Caco-2 (cell line): ENCODE data around the gene EFCAB12. TPM values are rescaled to one million over a fixed set of nuclear protein-coding genes. Genes with fewer than 3 reads are reported as not detected.

Source experiments
- BruUV-seq: library from RNA; stranded (reverse); fragments of 400-500 nt; replicated peaks from 2 replicates; lab custom pipeline; 2021; lab: Mats Ljungman, UMichigan
- CTCF ChIA-PET: fragments of 300-600 bp; sonication (Branson Sonifier 250); formaldehyde crosslinking; loops from one replicate; lab custom pipeline; 2022; ENCODE audit warnings: antibody characterized with exemption; lab: Charles Lee
- POLR2A ChIA-PET: fragments of 300-600 bp; sonication (Branson Sonifier 250); formaldehyde crosslinking; loops from one replicate; lab custom pipeline; 2022; ENCODE audit warnings: antibody characterized with exemption; lab: Charles Lee
- DNase-seq, 2 experiments: peaks; one replicate each; pipeline versions ENCODE4 v3.0.0 to v3.0.0-alpha.2; 2020 to 2022
- H3K27me3 ChIP-seq: replicated peaks from 2 replicates; pipeline ENCODE4 v1.6.0; 2011; ENCODE audit warnings: low read length; ENCODE audit not compliant: control insufficient read depth, insufficient read depth
- H3K36me3 ChIP-seq: 2 replicates; pipeline ENCODE4 v1.5.1; 2011; ENCODE audit warnings: low read length; ENCODE audit not compliant: control insufficient read depth, insufficient read depth
- H3K4me1 ChIP-seq: fragments of 250-450 bp; sonication (Bioruptor Pico); 2 replicates; pipeline ENCODE4 v1.5.1; 2020; ENCODE audit warnings: mild to moderate bottlenecking
- H3K4me3 ChIP-seq: 2 replicates; pipeline ENCODE4 v1.5.1; 2011; ENCODE audit warnings: low read depth, mild to moderate bottlenecking, control low read depth, low read length
- H3K9me3 ChIP-seq: fragments of 250-450 bp; sonication (Bioruptor Pico); 2 replicates; pipeline ENCODE4 v1.5.1; 2020; ENCODE audit warnings: mild to moderate bottlenecking, moderate library complexity
- H3K27ac Mint-ChIP-seq: one replicate; pipeline ENCODE4 v1.8.0; 2022; ENCODE audit warnings: mixed read lengths; ENCODE audit not compliant: unreplicated experiment
- H3K27me3 Mint-ChIP-seq: one replicate; pipeline ENCODE4 v1.8.0; 2022; ENCODE audit warnings: mixed read lengths; ENCODE audit not compliant: insufficient read depth, unreplicated experiment
- H3K36me3 Mint-ChIP-seq: one replicate; pipeline ENCODE4 v1.8.0; 2022; ENCODE audit warnings: mild to moderate bottlenecking, mixed read lengths; ENCODE audit not compliant: insufficient read depth, unreplicated experiment
- H3K4me1 Mint-ChIP-seq: one replicate; pipeline ENCODE4 v1.8.0; 2022; ENCODE audit warnings: low read depth, mixed read lengths; ENCODE audit not compliant: unreplicated experiment
- H3K4me3 Mint-ChIP-seq: one replicate; pipeline ENCODE4 v1.8.0; 2022; ENCODE audit warnings: mild to moderate bottlenecking, moderate library complexity, mixed read lengths; ENCODE audit not compliant: unreplicated experiment
- H3K9me3 Mint-ChIP-seq: one replicate; pipeline ENCODE4 v1.8.0; 2022; ENCODE audit warnings: mixed read lengths; ENCODE audit not compliant: unreplicated experiment
- CTCF ChIP-seq, 2 experiments: fragments of 200-600 bp in 1 of 2; IDR thresholded peaks; 1 replicate in 1 of 2; 2 replicates in 1 of 2; pipeline versions ENCODE4 v1.5.1 to v1.8.0; 2011 to 2022; ENCODE audit warnings: antibody characterized with exemption in 1 of 2, control low read depth in 1 of 2, inconsistent platforms in 1 of 2, low read depth in 1 of 2, low read length in 1 of 2, mild to moderate bottlenecking in 1 of 2, moderate library complexity in 1 of 2; ENCODE audit not compliant: insufficient read depth in 1 of 2, severe bottlenecking in 1 of 2, unreplicated experiment in 1 of 2
- intact Hi-C: fragments of 100-400 bp; cut with micrococcal nuclease; formaldehyde crosslinking; loops from one replicate; pipeline ENCODE4 v1.10.0; 2022; ENCODE audit not compliant: unreplicated experiment
- total RNA-seq: library from RNA; stranded (reverse); gene quantifications from 2 replicates; pipeline ENCODE4 v1.2.3, GENCODE V29; 2022

The EFCAB12 gene
- total RNA-seq, 1 experiment from 2014 or later = 0.14 TPM

GRCh38 chr3:129424185-129424841 is 4.1 kb downstream of the EFCAB12 start:
- Mint-ChIP-seq H3K9me3 (no peaks in the 10 kb centered on the region), H3K4me1 (peaks cover 23% of the 10 kb centered on the region), H3K27me3 (peaks cover 3% of the 10 kb centered on the region), H3K27ac (no peak overlapping the region), H3K4me3 (no peak overlapping the region), H3K36me3 (peaks cover 4% of the 10 kb centered on the region)
- no TSS peak for BruUV-seq
- Histone ChIP-seq H3K27me3 (no peaks in the 10 kb centered on the region), H3K4me1 (0 out of 2 replicates have a peak, but pooled peaks cover 3% of the 10 kb centered on the region), H3K4me3 (no peak overlapping the region), H3K36me3 (no peaks in the 10 kb centered on the region), H3K9me3 (no peaks in the 10 kb centered on the region)
- ChIA-PET POLR2A (no interaction called here), CTCF (interaction anchor here (1.6 kb wide), 1 partner anchor 41 kb away, joined by 4 read pairs; no protein-coding TSS in a partner anchor)
- no peak for DNase-seq
- intact Hi-C loops = loop anchor here (5.0 kb wide), 1 partner anchor 42 kb away; no protein-coding TSS in a partner anchor
- TF ChIP-seq CTCF (IDR thresholded peaks at IDR 0.05; ENCODE audit: insufficient read depth in 1 of 2, low read depth in 1 of 2, low read length in 1 of 2, severe bottlenecking in 1 of 2, unreplicated experiment in 1 of 2) = no peak

DNA sequence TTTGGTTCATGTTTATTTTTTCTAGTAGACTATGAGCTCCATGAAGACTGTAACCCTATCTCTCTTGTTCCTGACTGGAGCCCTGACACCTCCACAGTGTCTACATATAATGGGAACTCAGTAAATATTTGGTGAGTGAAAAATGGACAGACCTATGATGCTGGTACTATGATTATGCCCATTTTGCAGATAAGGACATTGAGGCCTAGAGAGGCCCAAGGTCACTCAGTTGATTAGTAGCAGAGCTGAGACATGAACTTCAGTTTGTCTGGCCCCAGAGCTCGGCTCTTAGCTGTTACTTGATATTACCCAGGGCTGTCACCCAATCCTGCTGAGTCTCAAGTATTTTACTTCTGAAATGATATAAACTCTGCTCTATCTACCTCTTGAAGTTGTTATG is 5.5 kb downstream of the EFCAB12 start:
- Mint-ChIP-seq H3K9me3 (no peaks in the 10 kb centered on the region), H3K27ac (no peak overlapping the region)
- POLR2A ChIA-PET = no interaction called here

More for the DNA sequence above, 5.5 kb downstream of the EFCAB12 start:
- no peak overlapping the region for H3K4me3 ChIP-seq
- no peak for DNase-seq
- no peak for TF ChIP-seq CTCF (IDR thresholded peaks at IDR 0.05; ENCODE audit: insufficient read depth in 1 of 2, low read depth in 1 of 2, low read length in 1 of 2, severe bottlenecking in 1 of 2, unreplicated experiment in 1 of 2)
- H3K36me3 Mint-ChIP-seq = no peaks in the 10 kb centered on the region
- H3K27me3 Mint-ChIP-seq = peaks cover 3% of the 10 kb centered on the region
- H3K4me1 Mint-ChIP-seq = peaks cover 30% of the 10 kb centered on the region
- no peak overlapping the region for H3K4me3 Mint-ChIP-seq
- intact Hi-C loops = loop anchor here (5.0 kb wide), 1 partner anchor 41 kb away; no protein-coding TSS in a partner anchor
- no peaks in the 10 kb centered on the region for H3K36me3 ChIP-seq
- CTCF ChIA-PET = interaction anchor here (1.6 kb wide), 1 partner anchor 39 kb away, joined by 4 read pairs; no protein-coding TSS in a partner anchor
- BruUV-seq = no TSS peak
- peaks cover 6% of the 10 kb centered on the region; the same call in 1 of the 2 replicates for H3K4me1 ChIP-seq
- H3K27me3 ChIP-seq = no peaks in the 10 kb centered on the region
- H3K9me3 ChIP-seq = no peaks in the 10 kb centered on the region
